Measurements from ENCODE around the gene GRB2.

GRCh38 chr17:75316253-75316652 lies 89.2 kb downstream of the GRB2 start:
- TF ChIP-seq CTCF (IDR thresholded peaks at IDR 0.05) = no peak
- TF ChIP-seq POLR2A (IDR thresholded peaks at IDR 0.05) = no peak
